T-helper 22 cell (primary cell): Measurements from ENCODE around the gene ZDHHC24.

Experiments used
- DNase-seq: peaks from one replicate; pipeline ENCODE4 v3.0.0-alpha.2; 2020; ENCODE audit warnings: low read depth

ZDHHC24 gene

DNA sequence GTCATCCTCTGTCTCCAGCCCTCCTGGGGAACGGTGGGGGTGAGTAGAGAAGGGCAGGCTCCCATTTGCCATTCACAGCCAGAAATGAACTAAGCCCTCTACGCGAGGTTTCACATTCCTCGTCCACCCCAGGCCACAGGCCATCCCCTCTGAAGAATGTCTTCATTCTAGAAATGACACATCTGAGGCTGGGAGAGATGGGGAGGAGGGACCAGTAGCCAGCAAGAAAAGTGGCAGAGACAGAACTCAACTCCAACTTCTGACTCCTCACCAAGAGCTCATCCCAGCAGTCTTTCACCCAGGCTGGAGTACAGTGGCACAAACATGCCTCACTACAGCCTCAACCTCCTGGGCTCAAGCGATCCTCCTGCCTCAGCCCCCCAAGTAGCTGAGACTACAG is 19.1 kb upstream of the ZDHHC24 start:
- DNase-seq: no peak

DNA sequence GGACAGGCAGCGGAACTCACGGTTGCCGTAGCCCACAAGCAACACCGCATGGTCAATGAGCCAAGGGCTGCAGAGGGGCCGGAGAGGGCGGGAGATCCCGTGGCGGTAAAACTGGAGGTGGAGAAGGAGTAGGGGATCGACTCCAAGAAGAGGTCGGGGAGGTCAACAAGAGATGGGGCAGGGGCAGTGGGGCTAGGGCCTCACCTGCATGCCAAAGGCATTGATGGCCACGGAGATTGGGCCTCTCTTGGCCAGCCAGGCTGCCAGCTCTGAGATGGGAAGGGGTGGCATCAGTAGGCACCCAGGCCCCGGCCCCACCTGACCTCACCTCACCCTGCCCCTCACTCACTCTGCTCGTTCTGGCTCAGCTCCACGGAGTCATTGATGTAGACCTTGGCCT is 18.7 kb upstream of the ZDHHC24 start:
- no peak for DNase-seq

DNA sequence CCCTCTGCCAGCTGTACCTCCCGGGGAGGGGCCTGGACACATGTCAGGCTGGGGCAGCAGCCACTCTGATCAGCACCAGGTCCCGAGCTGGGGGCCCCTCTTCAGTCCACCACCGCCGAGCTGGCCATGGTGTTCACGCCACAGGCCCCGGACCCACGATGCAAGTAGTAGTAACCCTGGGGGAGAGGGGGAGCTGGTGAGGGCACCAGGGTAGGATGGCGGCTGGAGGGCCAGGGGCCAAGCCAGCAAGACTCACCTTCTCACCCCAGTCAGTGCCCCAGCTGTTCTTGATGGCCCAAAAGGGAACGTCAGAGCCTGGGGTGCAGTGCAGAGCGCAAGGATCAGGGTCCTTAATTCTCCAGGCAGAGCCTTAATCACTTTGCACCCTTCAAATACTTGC is 18.0 kb upstream of the ZDHHC24 start:
- DNase-seq: no peak

DNA sequence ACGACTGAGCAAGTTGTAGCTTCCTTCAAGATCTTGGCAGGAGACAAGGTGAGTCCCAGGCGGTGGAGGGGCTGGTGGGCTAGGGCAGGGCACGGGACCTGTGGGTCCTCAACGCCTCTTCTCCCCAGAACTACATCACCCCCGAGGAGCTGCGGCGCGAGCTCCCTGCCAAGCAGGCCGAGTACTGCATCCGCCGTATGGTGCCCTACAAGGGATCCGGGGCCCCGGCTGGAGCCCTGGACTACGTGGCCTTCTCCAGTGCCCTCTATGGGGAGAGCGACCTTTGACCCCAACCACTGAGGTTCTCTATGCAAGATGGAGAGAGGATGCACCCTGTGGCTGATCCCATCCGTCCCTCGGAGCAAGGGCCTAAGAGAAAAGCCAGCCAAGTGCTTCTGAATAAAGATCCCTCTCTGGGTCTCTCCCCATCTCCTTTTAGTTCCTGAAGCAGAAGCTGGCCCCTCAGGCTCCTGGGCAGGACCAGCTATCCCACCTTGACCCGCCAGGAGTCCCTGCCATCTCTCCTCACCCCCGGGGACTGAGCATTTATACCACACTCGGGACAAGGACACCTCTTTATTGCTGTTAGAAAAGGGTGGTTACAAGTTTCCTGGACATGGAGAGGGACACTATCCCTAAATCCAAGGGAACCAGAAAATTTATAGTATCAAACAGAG is 17.2 kb upstream of the ZDHHC24 start:
- no peak for DNase-seq

DNA sequence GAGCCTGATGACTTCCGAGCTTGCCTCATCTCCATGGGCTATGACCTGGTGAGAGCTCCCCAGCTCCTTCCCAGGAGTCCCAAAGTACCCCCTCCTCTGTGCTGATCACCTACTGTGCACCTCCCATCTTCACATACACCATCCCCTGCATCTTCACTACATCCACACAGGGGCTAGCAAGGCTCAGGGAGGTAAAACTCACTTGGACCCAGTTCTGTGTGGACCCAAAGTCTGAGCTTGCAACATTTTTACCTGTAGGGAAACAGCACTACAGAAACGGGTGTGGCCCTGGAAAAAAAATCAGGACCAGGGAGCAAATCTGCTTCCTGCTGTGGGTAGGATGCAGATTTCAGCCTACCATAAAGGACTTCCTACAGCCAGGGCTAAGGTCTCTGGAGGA is 16.4 kb upstream of the ZDHHC24 start:
- DNase-seq: no peak

DNA sequence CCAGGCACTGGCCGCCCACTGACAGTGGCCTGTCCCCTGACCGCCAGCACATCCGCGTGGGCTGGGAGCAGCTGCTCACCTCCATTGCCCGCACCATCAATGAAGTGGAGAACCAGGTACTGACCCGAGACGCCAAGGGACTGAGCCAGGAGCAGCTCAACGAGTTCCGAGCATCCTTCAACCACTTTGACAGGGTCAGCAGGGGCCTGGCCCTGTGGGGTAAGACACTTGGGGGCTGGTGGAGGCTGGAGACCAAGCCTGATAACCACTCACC is 16.1 kb upstream of the ZDHHC24 start:
- no peak for DNase-seq

DNA sequence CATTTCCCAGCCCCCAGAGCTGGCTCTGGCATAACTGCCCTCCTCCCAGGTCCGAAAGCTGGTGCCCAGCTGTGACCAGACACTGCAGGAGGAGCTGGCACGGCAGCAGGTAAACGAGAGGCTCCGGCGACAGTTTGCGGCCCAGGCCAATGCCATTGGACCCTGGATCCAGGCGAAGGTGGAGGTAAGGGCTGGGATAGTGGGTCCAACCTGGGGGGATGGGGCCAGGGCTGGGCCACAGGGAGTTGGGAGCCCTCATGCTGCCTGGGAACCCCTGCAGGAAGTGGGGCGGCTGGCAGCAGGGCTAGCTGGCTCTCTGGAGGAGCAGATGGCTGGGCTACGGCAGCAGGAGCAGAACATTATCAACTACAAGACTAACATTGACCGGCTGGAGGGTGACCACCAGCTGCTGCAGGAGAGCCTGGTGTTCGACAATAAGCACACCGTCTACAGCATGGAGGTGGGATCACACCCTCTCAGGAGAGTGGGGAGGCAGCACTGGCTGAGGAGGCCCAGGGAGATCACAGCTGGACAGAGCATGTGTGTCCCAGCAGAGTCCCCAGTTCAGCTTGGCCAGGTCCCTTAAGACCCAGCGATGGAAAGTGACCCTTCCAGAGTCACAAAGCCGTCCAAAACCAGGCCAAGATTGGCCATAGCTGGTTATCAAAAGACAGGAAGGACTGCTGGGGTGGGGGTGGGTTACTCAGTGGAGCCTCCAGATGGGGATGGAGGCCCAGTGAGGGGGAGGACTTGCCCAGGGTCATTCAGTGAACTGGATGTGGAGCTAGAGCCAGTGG is 15.5 kb upstream of the ZDHHC24 start:
- no peak for DNase-seq

DNA sequence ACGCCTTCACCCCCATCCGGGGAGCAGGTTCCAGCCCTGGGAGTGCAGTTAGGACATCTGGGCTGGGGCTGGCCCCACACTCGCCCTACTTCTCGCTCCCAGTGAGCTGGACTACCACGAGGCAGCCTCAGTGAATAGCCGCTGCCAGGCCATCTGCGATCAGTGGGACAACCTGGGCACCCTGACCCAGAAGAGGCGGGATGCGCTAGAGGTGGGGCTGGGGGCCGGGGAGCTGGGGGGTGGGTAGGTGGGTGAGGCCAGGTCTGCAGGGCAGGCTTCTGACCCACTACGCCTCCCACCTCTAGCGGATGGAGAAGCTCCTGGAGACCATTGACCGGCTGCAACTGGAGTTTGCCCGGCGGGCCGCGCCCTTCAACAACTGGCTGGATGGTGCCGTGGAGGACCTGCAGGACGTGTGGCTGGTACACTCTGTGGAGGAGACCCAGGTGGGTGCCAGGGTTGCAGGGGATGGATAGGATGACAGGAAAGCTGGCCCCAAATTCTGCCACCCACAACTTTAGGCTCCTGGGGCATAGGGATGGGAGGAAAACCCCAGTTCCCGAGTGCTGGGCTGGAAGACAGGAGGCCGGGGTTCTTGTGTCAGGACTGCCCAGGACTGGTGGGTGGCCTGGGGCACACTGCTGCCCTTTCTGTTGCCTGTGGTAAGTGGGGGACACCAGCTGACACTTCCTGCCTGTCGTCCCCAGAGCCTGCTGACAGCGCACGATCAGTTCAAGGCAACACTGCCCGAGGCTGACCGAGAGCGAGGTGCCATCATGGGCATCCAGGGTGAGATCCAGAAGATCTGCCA is 14.2 kb upstream of the ZDHHC24 start:
- no peak for DNase-seq

DNA sequence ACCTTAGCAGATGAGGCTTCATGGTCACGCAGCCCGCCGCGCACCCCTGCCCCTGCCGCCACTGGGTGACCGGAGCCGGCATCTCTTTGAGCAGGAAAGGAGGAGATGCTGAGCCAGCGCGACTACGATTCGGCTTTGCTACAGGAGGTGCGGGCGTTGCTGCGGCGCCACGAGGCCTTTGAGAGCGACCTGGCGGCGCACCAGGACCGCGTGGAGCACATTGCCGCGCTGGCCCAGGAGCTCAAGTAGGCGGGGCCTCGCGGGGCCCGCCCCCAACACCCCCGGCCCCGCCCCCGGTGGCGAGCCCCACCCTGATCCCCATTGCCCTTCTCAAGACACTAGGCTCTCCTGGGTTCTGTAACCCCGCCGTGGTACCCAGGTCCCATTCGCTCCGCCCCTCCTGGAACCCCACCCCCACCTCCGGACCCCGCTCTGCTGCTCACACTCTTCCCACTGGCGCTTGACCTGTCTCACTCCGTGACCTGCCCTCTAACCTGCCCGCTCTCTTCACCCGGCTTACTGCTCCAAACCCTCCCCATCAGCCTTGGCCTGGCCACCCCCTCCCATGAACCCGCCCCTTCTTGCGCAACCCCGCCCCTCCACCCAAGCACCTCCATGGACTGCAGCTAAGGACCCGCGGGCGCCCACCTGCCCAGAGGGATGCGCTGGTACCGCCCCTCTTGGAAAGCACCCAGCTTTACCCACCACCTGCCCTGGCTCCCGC is 13.5 kb upstream of the ZDHHC24 start:
- no peak for DNase-seq

DNA sequence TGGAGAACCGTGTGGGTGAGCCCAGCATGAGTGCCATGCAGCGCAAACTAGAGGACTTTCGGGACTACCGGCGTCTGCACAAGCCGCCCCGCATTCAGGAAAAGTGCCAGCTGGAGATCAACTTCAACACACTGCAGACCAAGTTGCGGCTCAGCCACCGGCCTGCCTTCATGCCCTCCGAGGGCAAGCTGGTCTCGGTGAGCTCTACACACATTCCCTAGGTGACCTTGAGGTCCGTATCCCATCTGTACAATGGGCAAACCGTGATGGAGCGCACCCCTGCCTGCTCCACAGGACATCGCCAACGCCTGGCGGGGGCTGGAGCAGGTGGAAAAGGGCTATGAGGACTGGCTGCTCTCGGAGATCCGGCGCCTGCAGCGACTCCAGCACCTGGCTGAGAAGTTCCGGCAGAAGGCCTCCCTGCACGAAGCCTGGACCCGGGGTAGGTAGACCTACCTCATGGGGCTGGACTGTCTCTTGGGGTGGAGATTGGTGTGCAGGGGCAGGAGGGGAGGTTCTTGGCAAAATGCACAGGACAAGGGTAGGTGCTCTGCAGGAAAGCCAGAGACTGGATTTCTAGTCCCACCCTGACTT is 12.0 kb upstream of the ZDHHC24 start:
- DNase-seq: no peak

DNA sequence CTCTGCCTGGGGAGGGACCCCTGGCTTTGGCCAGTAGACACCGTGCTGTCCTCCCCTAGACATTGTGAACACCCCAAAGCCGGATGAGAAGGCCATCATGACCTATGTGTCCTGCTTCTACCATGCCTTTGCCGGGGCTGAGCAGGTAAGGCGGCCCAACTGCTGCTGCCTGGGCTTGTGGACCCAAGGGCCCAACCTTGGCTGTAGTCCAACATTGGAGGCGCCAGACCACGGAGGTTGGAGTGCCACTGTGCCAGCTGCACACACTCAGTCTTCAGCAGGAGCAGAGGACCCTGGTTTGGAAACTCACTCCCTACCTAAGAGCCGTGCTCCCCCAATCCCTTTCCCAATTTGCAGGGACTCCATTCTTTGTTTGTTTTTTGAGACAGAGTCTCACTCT is 10.2 kb upstream of the ZDHHC24 start:
- no peak for DNase-seq

DNA sequence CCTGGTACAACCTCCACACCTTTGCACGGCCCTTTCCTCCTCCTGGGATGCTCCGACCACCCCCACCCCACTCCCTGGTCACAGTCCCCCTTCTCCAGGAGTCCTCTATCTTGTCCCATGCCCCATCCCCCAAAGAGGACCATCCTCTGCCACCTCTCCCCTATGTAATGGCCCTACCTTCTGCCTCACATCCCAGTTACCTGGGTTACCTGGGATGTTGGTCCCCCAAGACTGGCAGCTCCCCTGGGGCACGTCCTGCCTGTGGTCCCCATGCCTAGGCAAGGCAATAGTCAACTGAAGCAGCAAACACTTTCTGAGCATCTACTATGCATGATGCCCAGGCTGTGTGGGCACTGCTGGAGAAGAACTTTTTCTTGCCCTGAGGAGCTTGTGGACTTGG is 9.6 kb upstream of the ZDHHC24 start:
- no peak for DNase-seq

DNA sequence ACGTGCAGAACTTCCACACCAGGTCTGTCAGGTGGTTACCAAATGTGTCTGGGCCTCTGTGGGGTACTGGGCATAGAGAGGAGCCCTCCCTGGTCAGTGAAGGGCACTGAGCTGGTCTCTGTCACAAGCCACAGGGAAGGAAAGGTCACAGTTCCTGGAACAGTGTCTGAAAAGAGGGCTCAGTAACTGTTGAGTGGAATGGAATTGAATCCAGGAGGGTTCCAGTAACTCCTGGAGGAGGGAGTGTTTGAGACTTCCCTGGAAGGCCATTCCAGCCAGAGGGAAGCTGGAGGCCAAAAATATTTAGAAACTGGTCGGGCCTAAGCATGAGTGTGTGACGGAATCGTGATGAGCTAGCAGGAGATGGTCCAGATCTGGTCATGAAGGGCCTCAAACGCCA is 8.8 kb upstream of the ZDHHC24 start:
- no peak for DNase-seq

DNA sequence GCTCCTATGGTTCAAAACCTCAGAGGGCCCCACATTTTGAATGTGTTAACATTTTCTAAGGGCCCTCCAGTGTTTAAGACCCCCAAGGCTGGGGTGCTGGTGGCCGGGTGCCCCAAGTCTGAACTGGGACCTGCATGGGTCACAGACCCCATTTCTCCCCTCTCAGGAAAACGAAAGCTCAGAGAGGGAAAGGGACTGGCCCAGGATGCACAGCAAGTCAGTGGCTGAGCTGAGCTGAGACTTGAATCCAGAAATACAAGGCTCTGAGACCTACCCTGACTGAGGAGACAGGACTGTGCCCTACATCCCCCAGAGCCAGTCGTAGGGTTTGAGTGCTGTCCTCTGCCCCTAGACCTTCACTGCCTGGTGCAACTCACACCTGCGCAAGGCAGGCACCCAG is 5.0 kb upstream of the ZDHHC24 start:
- no peak for DNase-seq

DNA sequence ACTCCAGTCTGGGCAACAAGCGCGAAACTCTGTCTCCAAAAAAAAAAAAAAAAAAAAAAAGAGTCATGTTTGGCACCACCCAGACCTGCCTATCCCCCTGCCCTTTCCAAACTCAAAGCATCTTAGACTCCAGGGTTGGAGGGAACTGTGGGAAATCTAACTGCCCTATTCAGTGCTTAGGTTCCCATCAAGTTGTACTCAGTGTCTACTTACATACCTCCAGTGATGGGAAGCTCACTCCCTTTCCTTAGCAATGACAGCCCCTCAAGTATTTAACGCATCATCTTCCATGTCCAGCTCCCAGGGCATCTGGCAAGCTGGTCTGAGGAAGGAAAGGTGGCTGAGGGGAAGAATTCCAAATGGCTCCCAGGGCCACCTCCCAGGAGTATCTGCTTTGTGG is 3.8 kb upstream of the ZDHHC24 start:
- DNase-seq: no peak

DNA sequence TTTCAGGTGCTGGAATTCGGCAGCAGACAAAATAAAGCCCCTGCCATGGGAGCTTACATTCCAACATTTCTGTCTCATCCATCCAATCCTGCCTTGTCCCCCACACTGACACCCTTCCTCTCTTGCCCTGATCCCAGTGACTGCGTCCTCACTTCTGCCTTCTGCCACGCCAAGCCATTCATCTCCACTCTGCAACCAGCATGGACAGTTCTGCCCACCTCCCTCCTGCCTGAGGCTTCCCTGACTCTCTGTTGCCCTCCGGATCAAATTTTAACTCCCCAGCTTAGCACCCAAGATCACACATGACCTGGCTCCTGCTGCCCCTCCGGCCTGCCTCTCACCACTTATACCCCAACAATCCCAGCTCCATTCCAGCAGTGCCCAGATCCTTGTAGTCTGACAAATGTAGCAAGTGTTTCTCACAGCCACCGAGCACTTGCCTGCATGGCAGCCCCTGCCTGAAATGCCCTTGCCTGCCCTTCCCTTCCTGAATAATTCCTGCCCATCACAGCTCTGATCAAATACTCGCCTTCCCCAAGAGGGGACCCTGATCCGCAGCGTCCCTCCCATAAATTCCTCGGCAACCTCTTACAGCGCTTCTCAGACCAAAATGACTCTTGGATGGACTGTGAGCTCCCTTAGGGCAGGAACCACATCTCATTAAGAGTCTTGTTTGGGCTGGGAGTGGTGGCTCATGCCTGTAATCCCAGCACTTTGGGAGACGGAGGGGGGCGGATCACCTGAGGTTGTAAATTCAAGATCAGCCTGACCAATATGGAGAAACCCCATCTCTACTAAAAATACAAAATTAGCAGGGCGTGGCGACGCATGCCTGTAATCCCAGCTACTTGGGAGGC is 3.2 kb upstream of the ZDHHC24 start:
- DNase-seq: no peak

DNA sequence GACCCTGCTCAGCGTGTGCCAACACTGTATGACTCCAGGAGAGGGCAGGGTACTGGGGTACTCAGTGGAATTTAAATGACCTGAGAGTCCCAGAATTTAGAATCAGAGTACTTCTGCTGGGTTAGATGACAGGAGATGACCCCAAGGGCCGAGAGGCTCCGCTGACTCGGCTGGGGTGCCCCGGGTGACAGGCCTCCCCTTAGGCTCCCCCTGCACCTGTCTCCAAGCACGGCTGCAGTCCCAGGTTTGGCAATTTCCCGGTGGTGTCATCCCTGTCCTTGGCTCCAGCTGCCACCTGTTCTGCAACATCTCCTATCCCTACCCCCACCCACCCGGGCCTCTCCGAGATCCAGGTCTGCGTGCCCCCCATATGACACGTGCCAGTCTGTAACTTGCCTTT is 2.2 kb upstream of the ZDHHC24 start:
- DNase-seq: no peak

DNA sequence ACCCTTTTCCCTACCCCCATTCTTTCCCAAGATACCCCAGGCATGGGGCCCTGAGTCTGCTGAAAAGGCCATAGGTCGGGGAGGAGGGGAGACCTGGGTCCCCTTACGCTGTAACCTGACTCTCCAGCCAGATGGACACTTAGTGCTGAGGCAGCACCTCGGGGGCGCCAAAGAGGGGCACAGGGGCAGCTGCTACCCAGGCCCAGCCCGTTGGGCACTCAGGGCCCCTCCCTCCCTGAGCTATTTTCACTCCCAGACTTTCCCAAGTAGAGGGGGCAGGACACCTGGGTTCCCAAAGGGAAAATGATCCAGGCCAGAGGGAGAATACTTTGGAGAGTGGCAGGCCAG is 1.8 kb upstream of the ZDHHC24 start:
- no peak for DNase-seq

DNA sequence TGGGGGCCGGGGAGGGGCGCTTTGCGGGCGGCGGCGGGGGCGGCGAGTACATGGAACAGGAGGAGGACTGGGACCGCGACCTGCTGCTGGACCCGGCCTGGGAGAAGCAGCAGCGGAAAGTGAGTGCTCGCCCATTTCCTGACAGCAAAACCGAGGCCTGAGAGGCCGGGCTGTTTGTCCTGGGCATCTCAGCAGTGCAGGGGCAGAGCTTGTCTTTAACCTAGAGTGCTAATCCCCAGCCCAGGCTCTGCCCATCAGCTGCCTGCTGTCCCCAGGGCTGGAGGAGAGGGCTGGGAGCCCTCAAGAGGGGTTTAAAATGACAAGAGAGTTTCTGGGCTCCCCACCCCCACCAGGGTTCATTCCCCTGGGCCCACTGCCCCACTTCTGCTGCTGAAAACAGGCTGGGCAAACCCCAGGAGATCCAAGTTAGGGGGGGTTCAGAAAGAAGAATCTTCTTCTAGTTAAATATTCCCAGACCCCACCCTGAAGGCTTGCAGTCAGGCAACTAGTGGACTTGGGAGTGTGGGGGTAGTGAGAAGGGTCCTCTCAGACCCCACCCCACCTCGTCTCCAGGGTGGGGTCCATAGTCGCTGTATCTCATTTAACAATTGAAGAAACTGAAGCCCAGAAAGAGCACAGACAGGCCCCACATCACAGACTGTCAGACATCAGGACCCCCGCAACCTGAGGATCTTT is 1.3 kb upstream of the ZDHHC24 start:
- no peak for DNase-seq

DNA sequence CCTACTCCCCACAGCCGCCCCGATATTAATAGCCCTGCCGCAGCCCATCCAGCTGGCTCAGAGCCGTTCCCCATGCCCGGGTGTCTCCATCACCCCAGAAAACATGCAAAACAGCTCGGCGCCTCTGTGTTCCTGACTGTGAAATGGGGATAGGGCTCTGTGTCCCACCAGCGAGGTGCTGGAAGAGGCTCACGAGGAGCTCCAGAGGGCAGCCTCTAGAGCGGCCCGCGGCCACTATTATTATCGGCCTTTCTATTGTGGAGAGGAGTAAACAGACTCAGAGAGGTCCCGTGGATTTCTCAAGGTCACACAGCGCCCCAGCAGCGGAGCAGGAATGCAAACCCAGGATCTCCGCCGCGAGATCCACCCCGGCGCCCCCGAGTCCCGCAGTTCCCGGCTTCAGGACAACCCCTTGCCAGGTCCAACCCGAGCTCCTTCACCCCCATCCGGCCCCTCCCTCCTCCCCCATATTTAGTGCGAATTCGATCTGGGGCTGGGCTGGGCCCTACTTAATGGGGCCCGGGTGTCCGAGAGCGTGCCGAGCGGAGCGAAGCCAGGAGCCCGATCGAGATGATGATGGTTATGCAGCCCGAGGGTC is 619 bp upstream of the ZDHHC24 start, which contains the start of gene ACTN3:
ACTN3 (plus strand) TSS at position 536 of the 598 bp plus-strand sequence; CDS start at position 571, 35 bp downstream.
- no peak for DNase-seq
